HG02973 (cell line): ENCODE measurements around the gene SLC12A2.

Experiments used
- ATAC-seq: cut with Tn5 transposase; IDR thresholded peaks from one replicate; pipeline ENCODE4 v1.9.1; 2021; ENCODE audit warnings: moderate library complexity; ENCODE audit not compliant: unreplicated experiment

SLC12A2 gene

GRCh38 chr5:128097224-128097623 lies 13.7 kb downstream of the SLC12A2 start:
- ATAC-seq: no peak

- ATAC-seq: no peak
These were observed 14.2 kb downstream of the SLC12A2 start for GRCh38 chr5:128097781-128098180.

DNA sequence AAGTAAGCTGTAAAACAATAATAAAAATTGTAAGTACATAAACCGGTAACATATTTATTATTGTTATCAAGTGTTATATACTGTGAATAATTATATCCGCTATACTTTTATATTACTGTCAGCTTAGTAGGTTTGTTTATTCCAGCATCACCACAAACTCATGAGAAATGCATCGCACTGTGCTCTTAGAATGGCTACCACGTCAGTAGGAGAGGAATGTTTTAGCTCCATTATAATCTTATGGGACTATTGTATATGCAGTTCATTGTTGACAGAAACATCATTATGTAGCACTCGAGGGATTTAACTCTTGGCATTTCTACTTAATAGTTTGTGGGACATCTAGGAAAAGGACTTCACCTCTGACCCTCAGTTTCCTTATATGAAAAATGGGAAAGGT lies 16.4 kb downstream of the SLC12A2 start:
- ATAC-seq: no peak

DNA sequence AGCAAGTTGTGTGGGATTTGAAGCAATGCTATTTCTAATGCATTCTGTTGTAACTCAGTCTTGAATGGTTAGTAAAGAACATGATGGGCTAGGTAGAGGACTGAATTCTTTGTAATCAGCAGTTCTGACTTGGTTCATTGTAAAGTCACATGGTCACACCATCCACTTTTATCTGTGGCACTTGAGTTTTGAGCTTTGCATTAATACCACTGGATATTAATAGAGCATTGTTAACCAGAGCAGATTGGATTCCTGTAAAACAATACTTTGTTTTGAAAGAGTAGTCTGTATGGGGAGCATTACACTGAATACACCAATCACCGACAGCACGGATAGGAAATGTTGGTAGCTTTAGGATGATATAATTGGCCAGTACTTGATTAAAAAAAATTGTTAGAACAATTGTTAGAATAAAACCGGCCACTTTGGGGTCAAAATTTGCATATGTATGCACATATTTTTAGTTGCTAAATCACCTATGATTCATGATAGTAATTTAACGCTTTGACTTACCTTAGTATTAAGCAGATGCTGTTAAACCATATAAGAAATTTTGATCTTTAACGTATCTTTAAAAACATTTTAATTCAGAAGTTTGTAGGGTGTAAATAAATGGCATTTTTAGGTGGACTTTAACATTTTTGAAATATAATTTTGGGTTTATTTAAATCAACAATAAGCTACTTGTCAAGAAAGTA lies 17.4 kb downstream of the SLC12A2 start:
- ATAC-seq: no peak

DNA sequence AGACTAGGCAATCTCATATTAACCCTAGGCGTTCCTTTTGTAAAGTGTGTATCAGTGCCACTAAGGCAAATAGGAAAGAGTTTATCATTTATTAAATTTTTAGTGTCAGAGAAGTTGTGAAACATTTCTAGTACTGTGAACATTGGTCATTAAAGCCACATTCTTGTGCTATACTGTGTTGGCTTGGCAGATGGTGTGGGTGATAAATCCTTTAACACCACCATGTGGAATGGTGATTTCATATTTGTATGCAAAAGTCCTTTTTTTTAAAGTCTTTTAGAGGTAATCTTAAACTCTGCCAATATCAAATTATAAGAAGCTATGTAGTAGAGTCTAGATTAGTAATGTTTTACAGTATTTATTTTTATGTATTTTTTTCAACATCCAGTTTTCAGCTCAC lies 18.1 kb downstream of the SLC12A2 start:
- no peak for ATAC-seq

DNA sequence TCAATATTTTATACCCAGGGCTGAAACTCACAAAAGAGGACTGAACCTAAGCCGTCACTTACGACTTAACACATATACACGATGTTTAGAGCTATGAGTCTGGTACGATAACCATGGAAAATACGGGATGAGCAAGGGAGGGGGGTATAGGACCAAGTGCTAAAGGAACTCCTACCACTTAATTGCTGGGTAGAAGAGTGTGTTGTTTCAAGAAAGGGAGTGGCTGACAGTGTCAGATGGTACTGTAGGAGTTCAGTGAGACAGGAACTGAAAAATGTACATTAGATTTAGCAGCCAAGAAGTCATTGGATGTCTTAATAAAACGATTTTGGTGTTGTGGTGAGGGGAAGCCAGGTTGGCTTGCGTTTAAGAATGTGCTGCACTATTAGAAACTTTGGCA lies 21.6 kb downstream of the SLC12A2 start:
- ATAC-seq: no peak

DNA sequence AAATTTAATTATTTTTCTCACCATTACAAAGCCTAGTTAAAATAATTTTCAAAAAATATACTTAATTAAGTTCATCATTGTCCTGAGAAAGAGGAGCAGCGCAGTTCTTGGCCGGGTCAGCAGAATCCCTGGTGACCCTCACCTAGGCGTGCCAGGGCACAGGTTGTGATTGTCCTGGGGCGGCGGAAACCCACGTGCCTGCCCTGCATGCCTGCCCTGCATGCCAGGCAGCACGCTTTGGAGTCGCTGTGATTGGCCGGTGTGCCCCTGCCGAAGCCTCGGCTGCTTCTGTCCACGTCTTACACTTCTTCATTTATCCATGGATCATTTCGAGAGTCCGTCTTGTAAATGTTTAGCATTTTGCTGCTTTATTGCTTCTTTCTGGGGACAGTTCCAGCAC lies 25.6 kb downstream of the SLC12A2 start:
- ATAC-seq: no peak

DNA sequence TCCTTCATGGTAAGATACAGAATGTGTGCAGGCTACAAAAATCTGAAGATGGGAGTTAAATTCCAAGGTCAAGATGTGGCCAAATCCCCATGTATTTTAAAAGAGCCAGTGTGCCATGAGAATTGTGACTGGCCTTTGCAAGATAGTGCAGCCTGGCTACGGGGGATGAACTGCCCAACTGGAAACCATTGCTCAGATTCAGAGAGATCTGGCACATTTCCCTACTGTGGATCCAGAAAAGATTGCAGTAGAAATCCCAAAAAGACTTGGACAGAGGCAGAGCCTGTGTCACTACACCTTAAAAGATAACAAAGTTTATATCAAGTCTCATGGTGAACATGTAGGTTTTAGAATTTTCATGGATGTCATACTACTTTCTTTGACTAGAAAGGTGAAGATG lies 26.2 kb downstream of the SLC12A2 start:
- ATAC-seq: no peak

- no peak for ATAC-seq
These were observed 28.4 kb downstream of the SLC12A2 start for GRCh38 chr5:128111818-128112448.

- no peak for ATAC-seq
These were observed 32.9 kb downstream of the SLC12A2 start for GRCh38 chr5:128116445-128116844.

DNA sequence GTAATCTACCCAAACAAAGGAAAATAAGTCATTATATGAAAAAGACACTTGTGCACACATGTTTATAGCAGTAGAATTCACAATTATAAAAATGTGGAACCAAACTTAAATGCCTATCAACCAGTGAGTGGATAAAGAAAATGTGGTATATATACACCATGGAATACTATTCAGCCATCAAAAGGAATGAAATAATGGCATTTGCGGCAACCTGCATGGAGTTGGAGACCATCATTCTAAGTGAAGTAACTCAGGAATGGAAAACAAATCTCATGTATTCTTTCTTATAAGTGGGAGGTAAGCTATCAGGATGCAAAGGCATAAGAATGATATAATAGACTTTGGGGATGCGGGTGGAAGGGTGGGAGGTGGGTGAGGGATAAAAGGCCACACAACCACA lies 34.6 kb downstream of the SLC12A2 start:
- no peak for ATAC-seq

GRCh38 chr5:128121651-128122050 lies 38.1 kb downstream of the SLC12A2 start:
- no peak for ATAC-seq

DNA sequence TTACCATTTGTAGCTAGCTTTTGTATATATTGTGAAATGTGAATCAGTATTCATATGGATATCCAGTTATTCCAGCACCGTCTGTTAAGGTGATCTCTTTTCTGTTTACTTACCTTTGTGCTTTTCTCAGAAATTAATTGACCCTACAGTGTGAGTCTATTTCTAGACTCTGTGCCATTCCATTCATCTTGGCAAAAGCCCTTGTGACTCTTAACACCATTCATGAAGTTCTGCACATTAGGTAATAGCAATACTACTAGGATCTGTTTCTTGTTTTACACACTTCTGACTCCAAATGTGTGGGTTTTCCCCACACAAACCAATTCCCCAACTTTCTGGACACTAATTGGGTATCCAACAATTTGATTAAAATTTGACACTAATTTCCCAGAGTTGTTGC lies 40.4 kb downstream of the SLC12A2 start:
- no peak for ATAC-seq

- no peak for ATAC-seq
These were observed 42.7 kb downstream of the SLC12A2 start for GRCh38 chr5:128126241-128126640.

GRCh38 chr5:128132499-128132898 lies 48.9 kb downstream of the SLC12A2 start:
- ATAC-seq: no peak

GRCh38 chr5:128135286-128135685 lies 51.7 kb downstream of the SLC12A2 start:
- ATAC-seq: no peak

GRCh38 chr5:128143911-128144310 lies 60.3 kb downstream of the SLC12A2 start:
- no peak for ATAC-seq

DNA sequence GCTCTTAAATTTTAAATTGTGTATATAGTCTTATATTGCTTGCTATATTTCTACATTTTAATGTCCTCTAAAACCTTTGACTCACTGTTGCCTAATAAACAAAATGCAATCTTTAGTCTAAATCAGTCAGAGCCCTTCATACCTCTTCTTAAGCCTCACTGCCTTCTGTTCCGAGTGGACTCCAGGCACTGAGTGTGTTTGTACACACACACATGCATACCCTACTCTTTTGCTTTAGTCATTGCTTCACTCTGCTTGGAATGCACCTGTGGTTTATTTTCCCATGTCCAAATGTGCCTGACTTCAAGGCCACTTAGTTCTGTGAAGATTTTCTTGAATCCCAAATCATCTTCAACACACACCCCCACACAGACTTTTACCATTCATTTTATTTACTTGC lies 60.9 kb downstream of the SLC12A2 start:
- ATAC-seq: no peak

GRCh38 chr5:128146671-128147070 lies 63.1 kb downstream of the SLC12A2 start:
- ATAC-seq: no peak

DNA sequence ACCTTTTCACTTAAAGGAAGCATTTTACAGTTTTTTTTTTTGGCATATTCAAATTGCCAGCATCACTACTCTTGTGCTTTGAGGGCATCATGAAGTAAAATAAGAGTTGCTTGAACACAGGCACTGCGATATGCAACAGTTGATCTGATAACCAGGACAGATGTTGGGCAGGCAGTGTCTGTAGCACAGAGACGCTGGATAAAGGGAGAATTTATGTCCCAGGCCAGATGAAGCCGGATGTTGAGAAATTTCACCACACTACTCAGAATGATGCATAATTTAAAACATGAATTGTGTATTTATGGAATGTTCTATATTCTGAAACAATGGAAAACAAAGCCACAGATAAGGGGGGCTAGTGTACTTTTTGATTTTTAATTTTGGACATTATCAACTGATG lies 71.4 kb downstream of the SLC12A2 start:
- no peak for ATAC-seq

- ATAC-seq: no peak
These were observed 72.2 kb downstream of the SLC12A2 start for GRCh38 chr5:128155776-128156175.

DNA sequence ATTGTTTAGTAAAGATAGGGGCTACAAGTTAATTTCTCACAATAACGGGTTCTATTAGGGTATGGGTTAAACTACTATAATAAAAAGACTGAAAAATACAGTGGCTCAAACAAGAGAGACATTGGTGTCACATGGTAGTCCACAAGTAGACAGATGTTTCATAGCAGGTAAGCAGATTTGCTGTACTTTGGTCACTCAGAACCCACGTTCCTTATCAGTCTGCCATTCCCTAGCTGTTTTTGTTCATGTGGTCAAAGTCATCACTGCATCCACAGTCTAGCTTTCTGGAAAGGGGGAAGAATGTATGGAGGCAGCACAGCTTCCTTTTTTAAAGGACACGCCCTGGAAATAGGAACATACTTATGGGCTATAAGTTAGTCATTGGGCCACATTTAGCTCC lies 73.0 kb downstream of the SLC12A2 start:
- ATAC-seq: no peak

- ATAC-seq: no peak
These were observed 74.8 kb downstream of the SLC12A2 start for GRCh38 chr5:128158342-128158741.
